SJSA1 (cell line): Measurements from ENCODE around the gene DHX15. TPM values are rescaled to one million over a fixed set of nuclear protein-coding genes. Genes with fewer than 3 reads are reported as not detected.
"Not testable (repeated sequence)": the region's sequence is repeated elsewhere in the genome, so short reads cannot be mapped to it uniquely, and the experiment has no call there.

Experiments used
- DNase-seq, 2 experiments: peaks; one replicate each; pipeline ENCODE4 v3.0.0-alpha.2; 2015 to 2020; ENCODE audit warnings: low spot score in 2 of 2, low read depth in 1 of 2
- H3K27ac ChIP-seq: fragments of 250-450 bp; sonication (Bioruptor Pico); 2 replicates; pipeline ENCODE4 v1.5.1; 2020; ENCODE audit warnings: mild to moderate bottlenecking, moderate library complexity
- H3K27me3 ChIP-seq: fragments of 250-450 bp; sonication (Bioruptor Pico); replicated peaks from 2 replicates; pipeline ENCODE4 v1.5.1; 2020; ENCODE audit warnings: mild to moderate bottlenecking, moderate library complexity
- H3K36me3 ChIP-seq: fragments of 250-450 bp; sonication (Bioruptor Pico); 2 replicates; pipeline ENCODE4 v1.5.1; 2020; ENCODE audit warnings: mild to moderate bottlenecking
- H3K4me1 ChIP-seq: fragments of 250-450 bp; sonication (Bioruptor Pico); replicated peaks from 2 replicates; pipeline ENCODE4 v1.6.1; 2021; ENCODE audit warnings: mild to moderate bottlenecking
- H3K4me3 ChIP-seq: fragments of 250-450 bp; sonication (Bioruptor Pico); 2 replicates; pipeline ENCODE4 v1.5.1; 2020; ENCODE audit warnings: mild to moderate bottlenecking
- H3K9me3 ChIP-seq: fragments of 250-450 bp; sonication (Bioruptor Pico); replicated peaks from 2 replicates; pipeline ENCODE4 v1.5.1; 2020; ENCODE audit warnings: mild to moderate bottlenecking
- total RNA-seq: library from RNA; depleted of rRNA; stranded (reverse); fragments of >200 nt; shearing (Covaris generic); gene quantifications from 2 replicates; pipeline ENCODE4 v1.2.3, GENCODE V29; 2014

The DHX15 gene
- total RNA-seq, 1 experiment from 2014 or later: 127 TPM

GRCh38 chr4:24513718-24514117 is 70.6 kb downstream of the DHX15 start:
- Histone ChIP-seq H3K36me3 (no peaks in the 10 kb centered on the region), H3K4me3 (no peak overlapping the region), H3K4me1 (no peaks in the 10 kb centered on the region), H3K27me3 (no peaks in the 10 kb centered on the region), H3K27ac (no peak overlapping the region), H3K9me3 (no peaks in the 10 kb centered on the region)
- no peak for DNase-seq

- Histone ChIP-seq H3K27me3 (no peaks in the 10 kb centered on the region), H3K4me3 (no peak overlapping the region), H3K27ac (no peak overlapping the region), H3K36me3 (no peaks in the 10 kb centered on the region), H3K9me3 (no peaks in the 10 kb centered on the region), H3K4me1 (no peaks in the 10 kb centered on the region)
- DNase-seq: no peak
Observed at GRCh38 chr4:24511371-24512063, 72.8 kb downstream of the DHX15 start.

GRCh38 chr4:24510091-24510490 is 74.3 kb downstream of the DHX15 start:
- Histone ChIP-seq H3K27me3 (no peaks in the 10 kb centered on the region), H3K4me3 (no peak overlapping the region), H3K4me1 (no peaks in the 10 kb centered on the region), H3K9me3 (no peaks in the 10 kb centered on the region), H3K27ac (no peak overlapping the region), H3K36me3 (no peaks in the 10 kb centered on the region)
- no peak for DNase-seq

GRCh38 chr4:24508541-24508940 is 75.8 kb downstream of the DHX15 start:
- no peak overlapping the region for H3K27ac ChIP-seq
- no peaks in the 10 kb centered on the region for H3K4me1 ChIP-seq
- no peak for DNase-seq
- no peak overlapping the region for H3K4me3 ChIP-seq
- H3K9me3 ChIP-seq: no peaks in the 10 kb centered on the region
- no peaks in the 10 kb centered on the region for H3K36me3 ChIP-seq
- no peaks in the 10 kb centered on the region for H3K27me3 ChIP-seq

GRCh38 chr4:24507439-24507838 is 76.9 kb downstream of the DHX15 start:
- no peaks in the 10 kb centered on the region for H3K36me3 ChIP-seq
- DNase-seq: no peak
- H3K4me3 ChIP-seq: no peak overlapping the region
- H3K4me1 ChIP-seq: no peaks in the 10 kb centered on the region
- no peaks in the 10 kb centered on the region for H3K9me3 ChIP-seq
- H3K27ac ChIP-seq: no peak overlapping the region
- H3K27me3 ChIP-seq: no peaks in the 10 kb centered on the region

GRCh38 chr4:24503090-24503489 is 81.3 kb downstream of the DHX15 start:
- not testable (repeated sequence) for H3K27ac ChIP-seq, DNase-seq, H3K36me3 ChIP-seq, H3K4me3 ChIP-seq, H3K4me1 ChIP-seq, H3K27me3 ChIP-seq, H3K9me3 ChIP-seq

GRCh38 chr4:24497221-24497620 is 87.1 kb downstream of the DHX15 start:
- H3K27ac ChIP-seq: no peak overlapping the region
- no peaks in the 10 kb centered on the region for H3K27me3 ChIP-seq
- H3K9me3 ChIP-seq: no peaks in the 10 kb centered on the region
- no peak for DNase-seq
- H3K36me3 ChIP-seq: no peaks in the 10 kb centered on the region
- H3K4me1 ChIP-seq: no peaks in the 10 kb centered on the region
- no peak overlapping the region for H3K4me3 ChIP-seq

- DNase-seq: no peak
Observed at GRCh38 chr4:24496597-24496996, 87.8 kb downstream of the DHX15 start.

GRCh38 chr4:24495388-24495787 is 89.0 kb downstream of the DHX15 start:
- Histone ChIP-seq H3K27me3 (no peaks in the 10 kb centered on the region), H3K27ac (no peak overlapping the region), H3K4me1 (no peaks in the 10 kb centered on the region), H3K9me3 (no peaks in the 10 kb centered on the region), H3K4me3 (no peak overlapping the region), H3K36me3 (no peaks in the 10 kb centered on the region)
- DNase-seq: no peak

More at GRCh38 chr4:24496597-24496996, 87.8 kb downstream of the DHX15 start:
- no peaks in the 10 kb centered on the region for H3K9me3 ChIP-seq
- H3K27me3 ChIP-seq: no peaks in the 10 kb centered on the region
- no peaks in the 10 kb centered on the region for H3K36me3 ChIP-seq
- no peaks in the 10 kb centered on the region for H3K4me1 ChIP-seq
- no peak overlapping the region for H3K4me3 ChIP-seq
- H3K27ac ChIP-seq: no peak overlapping the region

GRCh38 chr4:24489870-24490269 is 94.5 kb downstream of the DHX15 start:
- no peaks in the 10 kb centered on the region for H3K9me3 ChIP-seq
- H3K36me3 ChIP-seq: no peaks in the 10 kb centered on the region
- no peak for DNase-seq
- H3K27me3 ChIP-seq: no peaks in the 10 kb centered on the region
- no peaks in the 10 kb centered on the region for H3K4me1 ChIP-seq
- no peak overlapping the region for H3K27ac ChIP-seq
- no peak overlapping the region for H3K4me3 ChIP-seq

- no peak overlapping the region for H3K4me3 ChIP-seq
- H3K9me3 ChIP-seq: no peaks in the 10 kb centered on the region
- no peaks in the 10 kb centered on the region for H3K36me3 ChIP-seq
- H3K4me1 ChIP-seq: no peaks in the 10 kb centered on the region
- peak; percentile 23 to 47 for DNase-seq
- no peak overlapping the region for H3K27ac ChIP-seq
- no peaks in the 10 kb centered on the region for H3K27me3 ChIP-seq
Observed at GRCh38 chr4:24488399-24489164, 95.8 kb downstream of the DHX15 start.

GRCh38 chr4:24482871-24483270 is 101.5 kb downstream of the DHX15 start:
- DNase-seq: no peak
- Histone ChIP-seq H3K27ac (no peak overlapping the region), H3K4me3 (no peak overlapping the region)

GRCh38 chr4:24477919-24478318 is 106.4 kb downstream of the DHX15 start:
- no peak for DNase-seq
- H3K4me3 ChIP-seq: no peak overlapping the region

More at GRCh38 chr4:24482871-24483270, 101.5 kb downstream of the DHX15 start:
- H3K36me3 ChIP-seq: no peaks in the 10 kb centered on the region
- H3K4me1 ChIP-seq: no peaks in the 10 kb centered on the region
- H3K9me3 ChIP-seq: no peaks in the 10 kb centered on the region
- no peaks in the 10 kb centered on the region for H3K27me3 ChIP-seq

More at GRCh38 chr4:24477919-24478318, 106.4 kb downstream of the DHX15 start:
- no peak overlapping the region for H3K27ac ChIP-seq
- peaks cover 3% of the 10 kb centered on the region; the same call in 1 of the 2 replicates for H3K4me1 ChIP-seq
- no peaks in the 10 kb centered on the region for H3K9me3 ChIP-seq
- H3K36me3 ChIP-seq: no peaks in the 10 kb centered on the region
- no peaks in the 10 kb centered on the region for H3K27me3 ChIP-seq
